Hematopoietic multipotent progenitor cell treated with erythropoietin and hydrocortisone succinate and interleukin-3 and kit ligand, for 6 days (in vitro differentiated cells): ENCODE results near the gene MYCBP2.
A peak's percentile ranks its signal among the peaks of the same experiment; 100 is the strongest.
"Not testable (repeated sequence)": the region's sequence is repeated elsewhere in the genome, so short reads cannot be mapped to it uniquely, and the experiment has no call there.

Experiments used
- DNase-seq: peaks from one replicate; pipeline ENCODE4 v3.0.0-alpha.2; 2015

Gene MYCBP2, protein sequence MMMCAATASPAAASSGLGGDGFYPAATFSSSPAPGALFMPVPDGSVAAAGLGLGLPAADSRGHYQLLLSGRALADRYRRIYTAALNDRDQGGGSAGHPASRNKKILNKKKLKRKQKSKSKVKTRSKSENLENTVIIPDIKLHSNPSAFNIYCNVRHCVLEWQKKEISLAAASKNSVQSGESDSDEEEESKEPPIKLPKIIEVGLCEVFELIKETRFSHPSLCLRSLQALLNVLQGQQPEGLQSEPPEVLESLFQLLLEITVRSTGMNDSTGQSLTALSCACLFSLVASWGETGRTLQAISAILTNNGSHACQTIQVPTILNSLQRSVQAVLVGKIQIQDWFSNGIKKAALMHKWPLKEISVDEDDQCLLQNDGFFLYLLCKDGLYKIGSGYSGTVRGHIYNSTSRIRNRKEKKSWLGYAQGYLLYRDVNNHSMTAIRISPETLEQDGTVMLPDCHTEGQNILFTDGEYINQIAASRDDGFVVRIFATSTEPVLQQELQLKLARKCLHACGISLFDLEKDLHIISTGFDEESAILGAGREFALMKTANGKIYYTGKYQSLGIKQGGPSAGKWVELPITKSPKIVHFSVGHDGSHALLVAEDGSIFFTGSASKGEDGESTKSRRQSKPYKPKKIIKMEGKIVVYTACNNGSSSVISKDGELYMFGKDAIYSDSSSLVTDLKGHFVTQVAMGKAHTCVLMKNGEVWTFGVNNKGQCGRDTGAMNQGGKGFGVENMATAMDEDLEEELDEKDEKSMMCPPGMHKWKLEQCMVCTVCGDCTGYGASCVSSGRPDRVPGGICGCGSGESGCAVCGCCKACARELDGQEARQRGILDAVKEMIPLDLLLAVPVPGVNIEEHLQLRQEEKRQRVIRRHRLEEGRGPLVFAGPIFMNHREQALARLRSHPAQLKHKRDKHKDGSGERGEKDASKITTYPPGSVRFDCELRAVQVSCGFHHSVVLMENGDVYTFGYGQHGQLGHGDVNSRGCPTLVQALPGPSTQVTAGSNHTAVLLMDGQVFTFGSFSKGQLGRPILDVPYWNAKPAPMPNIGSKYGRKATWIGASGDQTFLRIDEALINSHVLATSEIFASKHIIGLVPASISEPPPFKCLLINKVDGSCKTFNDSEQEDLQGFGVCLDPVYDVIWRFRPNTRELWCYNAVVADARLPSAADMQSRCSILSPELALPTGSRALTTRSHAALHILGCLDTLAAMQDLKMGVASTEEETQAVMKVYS (N-terminal part only)

DNA sequence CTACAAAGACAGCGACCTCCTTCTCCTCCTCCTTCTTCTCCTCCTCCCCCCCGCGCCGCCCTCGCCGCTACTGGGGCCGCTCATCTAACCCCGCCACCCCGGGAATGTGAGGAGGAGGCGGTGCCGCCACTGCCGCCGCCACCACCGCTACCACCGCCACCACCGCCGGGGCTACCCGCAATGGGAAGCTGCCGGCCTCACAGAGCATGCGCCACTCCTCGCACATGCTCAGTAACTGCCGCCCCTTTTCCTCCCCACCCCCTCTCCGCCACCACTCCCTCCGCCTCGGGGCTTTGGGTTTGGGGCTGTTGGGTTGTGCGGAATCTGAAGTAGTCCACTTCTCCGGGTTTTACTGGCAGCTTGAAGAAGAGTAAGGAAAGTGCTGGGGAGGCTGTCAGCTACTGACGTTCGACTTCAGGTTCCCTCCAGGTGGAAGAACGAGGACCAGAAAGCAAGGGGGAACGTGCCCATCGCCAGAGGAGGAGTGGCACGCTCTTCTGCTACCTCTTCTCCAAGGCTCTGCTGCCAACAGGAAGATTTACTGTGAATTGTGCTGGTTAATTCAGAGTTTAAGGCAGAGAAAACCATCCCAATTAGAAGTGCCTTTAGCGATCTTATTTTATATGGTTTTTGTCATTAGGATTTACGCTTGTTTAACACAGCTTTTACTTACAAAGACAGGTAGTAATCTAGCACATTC lies at the start of gene MYCBP2:
Gene MYCBP2 (minus strand): TSS at position 190 of the 700 bp plus-strand sequence. CDS start 319 bp downstream, outside the sequence.
- peak; percentile 98 for DNase-seq

- DNase-seq: no peak
Measured at GRCh38 chr13:77375560-77376108, 48.7 kb upstream of the MYCBP2 start.

DNA sequence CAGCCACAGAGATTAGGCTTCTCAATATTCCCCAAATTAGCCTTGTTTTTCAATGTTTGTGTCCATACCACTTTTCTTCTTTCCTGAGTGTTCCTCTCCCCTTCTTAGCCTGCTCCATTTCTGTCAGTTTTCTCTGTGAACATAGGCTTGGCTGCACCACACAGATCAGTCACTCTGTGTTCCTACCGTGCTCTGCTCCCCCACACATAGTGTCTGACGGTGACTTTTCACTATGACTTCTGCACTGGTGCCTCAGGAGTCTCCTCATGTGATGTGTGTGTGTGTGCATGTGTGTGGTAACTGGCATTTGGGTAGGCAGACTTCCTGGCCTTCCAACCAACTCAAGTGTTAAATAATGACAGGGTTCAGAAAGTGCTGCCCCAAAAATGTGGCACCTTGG lies 47.9 kb upstream of the MYCBP2 start:
- no peak for DNase-seq

DNA sequence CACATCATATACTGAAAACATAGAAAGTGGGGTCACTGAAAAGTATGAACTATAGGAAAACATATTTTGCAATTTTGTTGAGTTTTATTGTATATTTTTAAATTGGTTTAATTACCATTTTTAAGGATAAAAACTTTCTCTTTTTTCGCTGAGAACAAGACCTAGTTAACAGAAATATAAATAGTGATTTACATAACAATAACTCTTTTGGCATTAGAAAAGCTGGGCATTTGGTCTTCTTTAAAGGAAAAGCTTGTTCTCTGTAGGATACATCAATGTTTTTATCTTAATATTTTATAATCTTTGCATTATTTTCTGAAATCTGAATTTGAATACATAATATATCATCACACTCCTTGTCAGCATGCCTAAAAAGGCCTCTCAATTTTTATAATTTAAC lies 47.4 kb upstream of the MYCBP2 start:
- DNase-seq: no peak

DNA sequence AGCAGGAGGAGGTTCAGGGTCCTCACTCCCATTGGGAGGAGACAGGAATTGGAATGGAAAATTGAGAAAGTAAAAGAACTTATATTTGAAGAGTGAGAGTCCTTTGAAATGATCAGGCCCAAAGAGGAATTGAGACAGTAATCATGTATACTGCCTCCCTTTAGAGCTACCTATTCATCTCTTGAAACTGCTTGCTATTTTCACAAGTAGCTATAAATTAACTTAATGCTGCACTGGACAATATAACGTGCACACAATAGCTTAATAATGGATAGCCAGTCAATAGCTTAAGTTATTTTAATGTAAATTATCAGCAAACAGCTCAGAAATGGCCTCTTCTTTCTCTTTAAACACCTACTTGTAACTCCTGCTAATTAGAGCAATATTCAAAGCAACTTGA lies 46.6 kb upstream of the MYCBP2 start:
- no peak for DNase-seq

DNA sequence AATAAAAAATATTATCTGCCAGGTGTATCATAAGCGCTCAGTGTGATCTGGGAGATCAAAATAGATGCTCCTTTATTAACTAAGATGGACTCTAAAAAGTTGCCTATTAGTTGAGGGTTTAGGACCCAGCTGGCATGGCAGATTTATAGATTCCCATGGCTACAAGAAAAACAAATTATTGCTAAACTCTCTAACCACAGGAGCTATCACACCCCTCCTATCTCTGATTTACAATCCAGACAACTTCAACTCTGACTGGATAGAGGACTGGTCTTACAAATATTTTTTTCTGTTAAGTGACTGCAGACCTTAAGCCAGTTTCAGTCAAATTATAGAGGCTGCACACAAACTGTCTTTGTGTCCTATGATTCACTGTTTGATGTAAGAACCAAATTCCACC lies 45.4 kb upstream of the MYCBP2 start:
- peak; percentile 51 for DNase-seq

- no peak for DNase-seq
Measured at GRCh38 chr13:77370888-77371287, 44.0 kb upstream of the MYCBP2 start.

- no peak for DNase-seq
Measured at GRCh38 chr13:77362166-77362565, 35.3 kb upstream of the MYCBP2 start.

- no peak for DNase-seq
Measured at GRCh38 chr13:77360032-77360685, 33.3 kb upstream of the MYCBP2 start.

- no peak for DNase-seq
Measured at GRCh38 chr13:77359171-77359570, 32.3 kb upstream of the MYCBP2 start.

DNA sequence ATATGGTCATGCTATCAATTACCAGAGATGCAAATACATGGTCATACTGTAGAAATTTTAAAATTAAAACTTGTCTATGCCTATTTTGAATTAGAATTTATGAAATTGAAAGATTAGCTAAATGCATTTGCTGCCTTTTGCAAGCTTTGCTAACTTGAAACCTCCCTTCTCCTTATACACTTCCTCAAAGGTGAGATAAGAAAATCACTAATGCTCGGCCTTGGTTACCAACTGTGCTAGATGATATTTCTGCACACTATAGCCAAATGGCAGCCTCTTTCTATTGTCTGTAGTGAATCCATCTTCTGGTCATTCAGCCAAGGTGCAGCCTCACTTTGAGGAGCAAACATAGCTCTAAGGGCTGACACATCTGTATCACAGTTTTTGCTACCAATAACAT lies 31.1 kb upstream of the MYCBP2 start:
- DNase-seq: peak; percentile 9

GRCh38 chr13:77356155-77356554 lies 29.3 kb upstream of the MYCBP2 start:
- DNase-seq: no peak

GRCh38 chr13:77353995-77354394 lies 27.1 kb upstream of the MYCBP2 start:
- peak; percentile 43 for DNase-seq

DNA sequence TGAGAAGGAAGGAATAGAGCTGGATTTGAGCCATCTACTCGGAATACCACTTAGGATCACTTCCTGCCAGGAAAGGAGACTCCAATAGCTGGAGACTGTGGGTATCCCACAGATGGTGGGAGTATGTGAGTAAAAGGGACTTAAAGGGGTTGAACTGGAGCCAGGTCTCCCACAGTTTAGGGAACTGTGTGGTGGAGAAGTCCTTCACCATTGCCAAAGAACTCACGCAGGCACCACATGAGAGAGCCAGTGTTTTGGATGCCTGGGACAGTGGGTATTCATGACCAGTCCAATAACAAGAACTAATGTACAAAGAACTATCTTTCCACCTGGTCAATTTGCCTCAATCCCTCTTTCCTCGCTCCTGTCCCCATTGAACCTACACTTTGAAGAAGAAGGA lies 24.4 kb upstream of the MYCBP2 start:
- DNase-seq: no peak

DNA sequence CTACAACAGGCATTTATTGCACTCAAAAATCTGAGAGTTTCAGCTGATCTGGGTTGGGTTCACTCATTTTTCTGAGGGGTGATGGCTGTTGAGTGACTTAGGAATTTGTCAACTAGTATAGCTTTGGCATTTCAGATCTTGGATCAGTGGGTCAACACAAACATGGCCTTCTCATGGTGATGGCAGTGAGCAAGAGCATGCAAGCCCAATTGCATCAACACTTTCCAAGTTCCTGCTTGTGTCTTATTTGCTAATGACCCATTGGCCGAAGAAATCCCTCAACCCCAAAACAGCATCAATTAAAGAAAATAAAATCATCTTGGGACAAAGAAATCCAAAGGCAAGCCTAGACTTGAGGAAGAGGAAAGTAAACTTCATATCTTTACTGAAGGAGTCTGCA lies 23.9 kb upstream of the MYCBP2 start:
- no peak for DNase-seq

- DNase-seq: peak; percentile 17
Measured at GRCh38 chr13:77349365-77349764, 22.5 kb upstream of the MYCBP2 start.

- DNase-seq: not testable (repeated sequence)
Measured at GRCh38 chr13:77347351-77347750, 20.5 kb upstream of the MYCBP2 start.

DNA sequence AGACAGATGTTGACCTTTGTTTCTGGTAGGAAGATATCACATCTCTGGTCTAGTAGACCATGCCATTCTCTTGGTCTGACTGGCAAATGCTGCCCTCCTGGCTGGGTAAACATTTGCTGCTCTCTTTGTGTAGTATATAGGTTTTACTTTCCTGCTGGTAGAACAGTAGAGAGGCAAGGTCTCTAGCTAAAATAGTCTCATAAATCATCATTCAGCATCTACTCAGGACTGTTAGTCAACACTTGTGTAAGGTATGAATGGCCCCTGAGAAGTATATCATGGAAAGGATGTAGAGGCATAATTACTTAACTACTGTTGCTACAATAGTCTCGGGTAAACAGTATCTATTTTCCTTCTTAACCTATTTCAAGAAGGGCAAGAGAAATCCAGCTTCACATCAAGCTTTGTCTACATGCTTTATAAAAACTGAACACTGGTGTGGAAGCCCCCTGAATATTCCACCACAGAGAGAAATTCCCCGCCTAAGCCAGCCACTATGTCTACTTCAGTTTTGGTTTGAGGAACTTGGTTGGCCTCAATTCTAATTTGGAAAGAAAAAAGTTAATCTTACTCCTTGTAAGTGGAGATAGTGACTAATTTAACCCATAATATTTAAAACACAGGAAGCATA lies 18.4 kb upstream of the MYCBP2 start:
- no peak for DNase-seq

DNA sequence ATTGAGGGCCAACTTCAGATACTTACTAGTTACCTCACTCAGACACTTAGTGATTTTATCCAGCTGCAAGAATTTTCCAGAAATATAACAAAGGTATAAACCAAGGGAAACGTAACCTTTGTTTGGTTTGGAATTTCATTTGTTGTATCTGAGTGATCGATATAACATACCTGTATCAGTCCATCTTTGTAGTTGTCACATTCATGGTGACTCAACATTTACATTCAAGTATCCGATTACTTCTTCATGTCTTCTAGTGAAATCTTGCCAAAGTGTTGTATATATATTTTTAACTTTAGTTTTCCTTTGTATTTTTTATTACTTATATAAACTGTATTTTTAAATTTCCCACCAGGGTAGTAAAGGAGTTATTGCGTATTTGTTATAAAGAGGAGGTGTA lies 16.9 kb upstream of the MYCBP2 start:
- DNase-seq: no peak

- no peak for DNase-seq
Measured at GRCh38 chr13:77339408-77339807, 12.5 kb upstream of the MYCBP2 start.

DNA sequence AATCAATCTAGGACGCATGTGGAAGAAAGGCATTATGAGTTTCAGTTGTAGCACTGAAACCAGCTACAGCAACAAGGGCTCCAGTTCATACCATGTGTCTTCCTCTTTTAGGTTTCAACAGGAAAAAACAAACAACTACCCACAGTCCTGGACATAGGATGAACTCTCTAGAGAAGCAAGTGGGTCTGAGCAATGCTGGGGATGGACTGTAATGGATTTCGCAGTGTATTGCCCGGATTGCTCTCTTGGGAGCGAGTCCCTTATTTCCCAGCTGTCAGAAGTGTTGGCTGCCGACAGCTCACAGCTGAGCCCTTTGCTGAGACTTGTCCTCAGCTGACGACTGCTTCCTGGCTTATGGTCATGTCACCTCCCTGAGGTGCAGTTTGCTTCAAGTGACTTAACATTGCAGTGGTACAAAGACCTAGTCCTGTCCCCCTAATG lies 12.1 kb upstream of the MYCBP2 start:
- no peak for DNase-seq
